ENCODE measurements around the gene AKIRIN2. TPM values are rescaled to one million over a fixed set of nuclear protein-coding genes. Genes with fewer than 3 reads are reported as not detected.

AKIRIN2 gene
- total and polyA plus RNA-seq, 9 of the 15 experiments (the other 6 are each of a cell fraction or from before 2014, with no cell fraction given), result 5.8 to 63.9 (median 28.1) TPM

- TF ChIP-seq ZNF707 (CRISPR knock-in tag; conservative IDR thresholded peaks at IDR 0.05) (peak; percentile 6; the same call in 1 of the 2 replicates), PCBP2 (IDR thresholded peaks at IDR 0.05; ENCODE audit: low read depth, low read length, poor library complexity, severe bottlenecking) (no peak), PKNOX1 (IDR thresholded peaks at IDR 0.05) (peak; percentile 32; the same call in 1 of the 2 replicates), HDAC2 (IDR thresholded peaks at IDR 0.05) (peak; percentile 93; the same call in 1 of the 2 replicates), FOXM1 (IDR thresholded peaks at IDR 0.05; ENCODE audit: low read depth) (peak; percentile 22), FOXM1 (CRISPR knock-in tag; IDR thresholded peaks at IDR 0.05; ENCODE audit: low read depth) (no peak), SREBF2 (CRISPR knock-in tag; IDR thresholded peaks at IDR 0.05) (no peak), UBTF (IDR thresholded peaks at IDR 0.05; ENCODE audit: borderline replicate concordance in 1 of 2, low read depth in 2 of 2, low read length in 2 of 2) (no peak), MXD1 (CRISPR knock-in tag; IDR thresholded peaks at IDR 0.05; ENCODE audit: borderline replicate concordance, poor library complexity, severe bottlenecking) (no peak), POLR3G (IDR thresholded peaks at IDR 0.05; ENCODE audit: extremely low read depth, insufficient read length, insufficient replicate concordance) (no peak), ZNF318 (IDR thresholded peaks at IDR 0.05; ENCODE audit: borderline replicate concordance in 1 of 2, low read depth in 1 of 2) (peak in 1 of 2 experiments; percentile 98; a peak in 2 of 4 replicates), HDGF (IDR thresholded peaks at IDR 0.05) (no peak), ZNF143 (CRISPR knock-in tag; IDR thresholded peaks at IDR 0.05) (no peak), CXXC5 (CRISPR knock-in tag; IDR thresholded peaks at IDR 0.05) (peak; percentile 74)
Measured at GRCh38 chr6:87723170-87724078, 21.4 kb upstream of the AKIRIN2 start (continued).
